Tibial nerve (tissue), 4 donors: ENCODE data around the gene PDCD10. TPM values are rescaled to one million over a fixed set of nuclear protein-coding genes. Genes with fewer than 3 reads are reported as not detected.

Experiments
- DNase-seq, 2 donors: peaks; one replicate each; pipeline ENCODE4 v3.0.0-alpha.2; 2019; ENCODE audit warnings: low spot score in 2 of 2
- H3K27ac ChIP-seq, 4 donors: fragments of 200-600 bp; sonication (generic) in 3 of 4; one replicate each; pipeline ENCODE4 v1.5.1; 2017 to 2019; ENCODE audit warnings: mild to moderate bottlenecking in 1 of 4
- H3K27me3 ChIP-seq, 2 donors: fragments of 200-600 bp; sonication (generic) in 1 of 2; one replicate each; pipeline versions ENCODE4 v1.5.1 to v1.6.0; 2017 to 2019
- H3K36me3 ChIP-seq, 3 donors: fragments of 200-600 bp; sonication (generic); one replicate each; pipeline ENCODE4 v1.5.1; 2018 to 2019
- H3K4me1 ChIP-seq, 4 donors: fragments of 200-600 bp; sonication (generic) in 3 of 4; one replicate each; pipeline ENCODE4 v1.5.1; 2017 to 2019
- H3K4me3 ChIP-seq, 4 donors: fragments of 200-600 bp; sonication (generic) in 3 of 4; one replicate each; pipeline ENCODE4 v1.5.1; 2017 to 2019; ENCODE audit warnings: mild to moderate bottlenecking in 1 of 4, moderate library complexity in 1 of 4
- H3K9me3 ChIP-seq, 4 donors: fragments of 200-600 bp; sonication (generic) in 3 of 4; one replicate each; pipeline ENCODE4 v1.5.1; 2017 to 2019
- CTCF ChIP-seq, 5 experiments: fragments of 200-600 bp in 3 of 5; fragments of 450-650 bp in 2 of 5; sonication (generic) in 3 of 5; IDR thresholded peaks; one replicate each; pipeline ENCODE4 v1.5.1; 2016 to 2019; ENCODE audit warnings: antibody characterized with exemption in 5 of 5, mild to moderate bottlenecking in 3 of 5, moderate library complexity in 2 of 5
- EP300 ChIP-seq, 2 donors: sonication (generic); formaldehyde crosslinking; IDR thresholded peaks; one replicate each; pipeline ENCODE4 v1.6.1; 2017; ENCODE audit warnings: antibody characterized with exemption in 2 of 2, mild to moderate bottlenecking in 1 of 2
- POLR2A ChIP-seq, 2 donors: fragments of 450-650 bp; IDR thresholded peaks; one replicate each; pipeline ENCODE4 v1.6.1; 2017; ENCODE audit warnings: antibody characterized with exemption in 2 of 2, mild to moderate bottlenecking in 2 of 2, moderate library complexity in 2 of 2
- WGBS, 2 donors: methylation state at CpG; one replicate each; pipeline ENCODE4 v1.1.5; 2018; 5-methylcytosine and 5-hydroxymethylcytosine counted together
- total RNA-seq, 4 donors: library from RNA; depleted of rRNA; stranded (reverse); fragments of >200 nt; gene quantifications; one replicate each; pipeline ENCODE4 v1.1.0, GENCODE V29; 2016

Gene PDCD10
- total RNA-seq, 4 donors from 2014 or later: 62.1 to 69.9 (median 69.2) TPM

- no peaks in the 10 kb centered on the region for H3K27me3 ChIP-seq
- H3K36me3 ChIP-seq: no peaks in the 10 kb centered on the region
- no peak for TF ChIP-seq POLR2A (IDR thresholded peaks at IDR 0.05)
- TF ChIP-seq EP300 (IDR thresholded peaks at IDR 0.05): no peak
- TF ChIP-seq CTCF (IDR thresholded peaks at IDR 0.05): no peak
- no peak overlapping the region for H3K27ac ChIP-seq
- H3K9me3 ChIP-seq: no peaks in the 10 kb centered on the region
- DNase-seq: no peak
- no peaks in the 10 kb centered on the region for H3K4me1 ChIP-seq
- H3K4me3 ChIP-seq: no peak overlapping the region
Observed at GRCh38 chr3:167754049-167754448, 19.4 kb upstream of the PDCD10 start.

- DNase-seq: no peak
- no peaks in the 10 kb centered on the region for H3K36me3 ChIP-seq
- no peak overlapping the region for H3K27ac ChIP-seq
- H3K4me1 ChIP-seq: no peaks in the 10 kb centered on the region
- H3K9me3 ChIP-seq: no peaks in the 10 kb centered on the region
- H3K4me3 ChIP-seq: no peak overlapping the region
- no peaks in the 10 kb centered on the region for H3K27me3 ChIP-seq
- TF ChIP-seq EP300 (IDR thresholded peaks at IDR 0.05): no peak
- TF ChIP-seq CTCF (IDR thresholded peaks at IDR 0.05): no peak
- no peak for TF ChIP-seq POLR2A (IDR thresholded peaks at IDR 0.05)
- WGBS, 2 donors: 68 to 83% methylated on average over 3 of the region's 3 CpGs
Observed at GRCh38 chr3:167750272-167750971, 15.7 kb upstream of the PDCD10 start.

GRCh38 chr3:167749728-167750127, 15.0 kb upstream of the PDCD10 start:
- no peak for TF ChIP-seq EP300 (IDR thresholded peaks at IDR 0.05)
- no peak for TF ChIP-seq CTCF (IDR thresholded peaks at IDR 0.05)
- TF ChIP-seq POLR2A (IDR thresholded peaks at IDR 0.05): no peak
- WGBS, 2 donors: 88 to 96% methylated on average over 2 of the region's 2 CpGs

GRCh38 chr3:167749209-167749608, 14.5 kb upstream of the PDCD10 start:
- no peak for DNase-seq
- Histone ChIP-seq H3K27ac (no peak overlapping the region), H3K4me1 (no peaks in the 10 kb centered on the region), H3K36me3 (no peaks in the 10 kb centered on the region), H3K27me3 (no peaks in the 10 kb centered on the region), H3K9me3 (no peaks in the 10 kb centered on the region), H3K4me3 (no peak overlapping the region)
- TF ChIP-seq POLR2A (IDR thresholded peaks at IDR 0.05) (no peak), EP300 (IDR thresholded peaks at IDR 0.05) (no peak), CTCF (IDR thresholded peaks at IDR 0.05) (no peak)

More at GRCh38 chr3:167749728-167750127, 15.0 kb upstream of the PDCD10 start:
- Histone ChIP-seq H3K27ac (no peak overlapping the region), H3K4me3 (no peak overlapping the region), H3K27me3 (no peaks in the 10 kb centered on the region), H3K4me1 (no peaks in the 10 kb centered on the region), H3K9me3 (no peaks in the 10 kb centered on the region), H3K36me3 (no peaks in the 10 kb centered on the region)
- no peak for DNase-seq

GRCh38 chr3:167743799-167744198, 9.1 kb upstream of the PDCD10 start:
- Histone ChIP-seq H3K27ac (no peak overlapping the region), H3K4me1 (no peaks in the 10 kb centered on the region), H3K4me3 (no peak overlapping the region), H3K36me3 (no peaks in the 10 kb centered on the region), H3K27me3 (no peaks in the 10 kb centered on the region), H3K9me3 (no peaks in the 10 kb centered on the region)
- TF ChIP-seq EP300 (IDR thresholded peaks at IDR 0.05) (no peak), CTCF (IDR thresholded peaks at IDR 0.05) (no peak), POLR2A (IDR thresholded peaks at IDR 0.05) (no peak)
- WGBS, 2 donors: 89 to 94% methylated on average over 2 of the region's 2 CpGs
- DNase-seq: no peak
